GM04504 (cell line): ENCODE results near the gene RSAD1.
"Not testable (repeated sequence)": the region's sequence is repeated elsewhere in the genome, so short reads cannot be mapped to it uniquely, and the experiment has no call there.

Experiments
- DNase-seq: peaks from one replicate; pipeline ENCODE4 v3.0.0-alpha.2; 2012; ENCODE audit warnings: low read depth

RSAD1 gene

GRCh38 chr17:50472761-50473161 lies 5.9 kb upstream of the RSAD1 start:
- not testable (repeated sequence) for DNase-seq

GRCh38 chr17:50473901-50474300 lies 4.8 kb upstream of the RSAD1 start:
- DNase-seq = no peak

GRCh38 chr17:50474523-50474922 lies 4.1 kb upstream of the RSAD1 start:
- DNase-seq = no peak

- DNase-seq = no peak
Observed at GRCh38 chr17:50475362-50475761, 3.3 kb upstream of the RSAD1 start.

GRCh38 chr17:50475775-50476544 lies 2.7 kb upstream of the RSAD1 start:
- not testable (repeated sequence) for DNase-seq

- DNase-seq = no peak
Observed at GRCh38 chr17:50476545-50477315, 1.9 kb upstream of the RSAD1 start.

GRCh38 chr17:50477976-50478375 lies 684 bp upstream of the RSAD1 start:
- no peak for DNase-seq

- DNase-seq = peak; percentile 47
Observed at GRCh38 chr17:50479522-50480141, 972 bp downstream of the RSAD1 start.

GRCh38 chr17:50480142-50480764 lies 1.6 kb downstream of the RSAD1 start:
- DNase-seq = no peak

GRCh38 chr17:50480854-50481490 lies 2.3 kb downstream of the RSAD1 start:
- DNase-seq = no peak

- no peak for DNase-seq
Observed at GRCh38 chr17:50481648-50482047, 3.0 kb downstream of the RSAD1 start.

GRCh38 chr17:50482110-50482509 lies 3.5 kb downstream of the RSAD1 start:
- no peak for DNase-seq

- peak; percentile 95 for DNase-seq
Observed at GRCh38 chr17:50482516-50482915, 3.9 kb downstream of the RSAD1 start.

- no peak for DNase-seq
Observed at GRCh38 chr17:50483266-50483665, 4.6 kb downstream of the RSAD1 start.

- no peak for DNase-seq
Observed at GRCh38 chr17:50484386-50485155, 5.9 kb downstream of the RSAD1 start.

GRCh38 chr17:50487213-50488096 lies 8.8 kb downstream of the RSAD1 start:
- no peak for DNase-seq

- DNase-seq = no peak
Observed at GRCh38 chr17:50488880-50489279, 10.2 kb downstream of the RSAD1 start.

- no peak for DNase-seq
Observed at GRCh38 chr17:50491505-50491904, 12.8 kb downstream of the RSAD1 start.

GRCh38 chr17:50492214-50492613 lies 13.6 kb downstream of the RSAD1 start:
- DNase-seq = no peak

GRCh38 chr17:50493744-50494143 lies 15.1 kb downstream of the RSAD1 start:
- DNase-seq = no peak
